ENCODE results near the gene ADAM8. TPM values are rescaled to one million over a fixed set of nuclear protein-coding genes. Genes with fewer than 3 reads are reported as not detected.
A peak's percentile ranks its signal among the peaks of the same experiment; 100 is the strongest.

ADAM8 gene
- polyA plus RNA-seq, 1 of the 3 experiments (the other 2 are of a cell fraction) = 1.7 TPM

GRCh38 chr10:133306941-133307379 is 30.3 kb upstream of the ADAM8 start:
- WGBS (ENCODE audit: low lambda C conversion rate) = 94% methylated on average over 8 of the region's 17 CpGs
- H3K79me2 ChIP-seq (ENCODE audit: insufficient read depth) = peaks cover 67% of the 10 kb centered on the region
- H3K36me3 ChIP-seq (replicated peaks in 1 of 2; ENCODE audit: control insufficient read depth in 1 of 2, insufficient read depth in 2 of 2, low read length in 1 of 2) = peaks cover 11 to 20% of the 10 kb centered on the region in 2 experiments
- no peaks in the 10 kb centered on the region for H3K9me3 ChIP-seq
- TF ChIP-seq CHD2 (IDR thresholded peaks at IDR 0.05; ENCODE audit: low read length, partially characterized antibody) (no peak), POLR2AphosphoS5 (IDR thresholded peaks at IDR 0.05; ENCODE audit: low read depth, low read length) (no peak), NRF1 (IDR thresholded peaks at IDR 0.05; ENCODE audit: low read depth, low read length) (no peak)
- H3K4me3 ChIP-seq (ENCODE audit: low read depth in 2 of 2, low read length in 1 of 2) = no peak overlapping the region; a peak in 2 of 4 replicates
- peaks cover 62% of the 10 kb centered on the region for H4K20me1 ChIP-seq (ENCODE audit: insufficient read depth)
- no peak overlapping the region for H3K9ac ChIP-seq
- H3K4me2 ChIP-seq = peak overlapping the region; percentile 96
- DNase-seq = no peak
- no peak overlapping the region for H2AFZ ChIP-seq (ENCODE audit: low read depth)
- H3F3A ChIP-seq (replicated peaks; ENCODE audit: insufficient read depth) = peaks cover 13% of the 10 kb centered on the region
- no peaks in the 10 kb centered on the region for H3K27me3 ChIP-seq (ENCODE audit: insufficient read depth)
- no peak overlapping the region for H3K27ac ChIP-seq (ENCODE audit: low read depth in 2 of 2, low read length in 1 of 2)
- POLR2A ChIA-PET = interaction anchor here (0.5 to 1.5 kb wide), 3 partner anchors 17 to 27 kb away, joined by 3 to 5 read pairs (median 4); no protein-coding TSS in a partner anchor
- peaks cover 8 to 16% of the 10 kb centered on the region in 2 experiments; a peak in 2 of 4 replicates for H3K4me1 ChIP-seq (ENCODE audit: control insufficient read depth in 1 of 2, insufficient read depth in 2 of 2, low read depth in 1 of 2, low read length in 1 of 2)
- CTCF ChIA-PET = interaction anchor here (0.9 to 4.3 kb wide), 14 partner anchors 8 to 571 kb away, joined by 3 to 24 read pairs (median 6); partner anchors contain the start of gene ADAM8
- H3K9me2 ChIP-seq = no peaks in the 10 kb centered on the region

DNA sequence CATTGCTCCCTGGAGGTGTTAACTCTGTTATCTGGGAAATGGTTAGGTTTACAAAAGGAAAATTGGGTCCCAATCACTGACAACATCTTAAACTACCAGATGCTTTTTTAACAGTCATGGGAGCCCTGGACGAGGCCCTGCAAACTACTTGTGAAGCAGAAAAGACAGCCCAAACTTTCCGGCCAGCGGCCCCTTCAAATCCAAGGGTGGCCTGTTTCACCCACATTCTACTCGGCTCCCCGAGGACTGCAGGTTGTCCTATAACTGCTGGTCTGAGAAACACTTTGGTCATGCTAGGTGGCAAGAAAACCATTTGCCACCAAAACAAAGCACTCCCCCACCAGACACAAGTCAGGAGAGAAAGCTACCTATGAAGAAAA is 29.4 kb upstream of the ADAM8 start:
- Histone ChIP-seq H3K4me1 (ENCODE audit: control insufficient read depth in 1 of 2, insufficient read depth in 2 of 2, low read depth in 1 of 2, low read length in 1 of 2) (peaks cover 8 to 16% of the 10 kb centered on the region in 2 experiments; a peak in 2 of 4 replicates), H3K36me3 (replicated peaks in 1 of 2; ENCODE audit: control insufficient read depth in 1 of 2, insufficient read depth in 2 of 2, low read length in 1 of 2) (peaks cover 10 to 15% of the 10 kb centered on the region in 2 experiments), H3K79me2 (ENCODE audit: insufficient read depth) (peaks cover 69% of the 10 kb centered on the region), H3K9me3 (no peaks in the 10 kb centered on the region), H2AFZ (ENCODE audit: low read depth) (no peak overlapping the region), H3K27ac (ENCODE audit: low read depth in 2 of 2, low read length in 1 of 2) (no peak overlapping the region), H3F3A (replicated peaks; ENCODE audit: insufficient read depth) (peaks cover 8% of the 10 kb centered on the region), H3K27me3 (ENCODE audit: insufficient read depth) (no peaks in the 10 kb centered on the region), H3K4me3 (ENCODE audit: low read depth in 2 of 2, low read length in 1 of 2) (no peak overlapping the region), H4K20me1 (ENCODE audit: insufficient read depth) (peaks cover 65% of the 10 kb centered on the region), H3K9me2 (no peaks in the 10 kb centered on the region), H3K4me2 (no peak overlapping the region), H3K9ac (no peak overlapping the region)
- WGBS (ENCODE audit: low lambda C conversion rate) = 94% methylated on average over 4 of the region's 5 CpGs
- no peak for TF ChIP-seq RAD21 (IDR thresholded peaks at IDR 0.05; ENCODE audit: low read length)
- TF ChIP-seq, protein P1, sequence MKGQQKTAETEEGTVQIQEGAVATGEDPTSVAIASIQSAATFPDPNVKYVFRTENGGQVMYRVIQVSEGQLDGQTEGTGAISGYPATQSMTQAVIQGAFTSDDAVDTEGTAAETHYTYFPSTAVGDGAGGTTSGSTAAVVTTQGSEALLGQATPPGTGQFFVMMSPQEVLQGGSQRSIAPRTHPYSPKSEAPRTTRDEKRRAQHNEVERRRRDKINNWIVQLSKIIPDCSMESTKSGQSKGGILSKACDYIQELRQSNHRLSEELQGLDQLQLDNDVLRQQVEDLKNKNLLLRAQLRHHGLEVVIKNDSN (IDR thresholded peaks at IDR 0.05; ENCODE audit: borderline replicate concordance, low read depth) = no peak
- no peak for TF ChIP-seq RXRA (IDR thresholded peaks at IDR 0.05; ENCODE audit: borderline replicate concordance, low read depth)
- no peak for TF ChIP-seq FOXM1 (IDR thresholded peaks at IDR 0.05; ENCODE audit: low read depth)
- no peak for TF ChIP-seq NRF1 (IDR thresholded peaks at IDR 0.05; ENCODE audit: low read depth, low read length)
- TF ChIP-seq TEAD4 (IDR thresholded peaks at IDR 0.05; ENCODE audit: borderline replicate concordance, insufficient read depth) = no peak
- TF ChIP-seq POLR2AphosphoS5 (IDR thresholded peaks at IDR 0.05; ENCODE audit: low read depth, low read length) = no peak
- DNase-seq = no peak
- CTCF ChIA-PET = interaction anchor here (2.4 to 4.3 kb wide), 3 partner anchors 9 to 163 kb away, joined by 7 to 24 read pairs (median 9); no protein-coding TSS in a partner anchor
- POLR2A ChIA-PET = no interaction called here

DNA sequence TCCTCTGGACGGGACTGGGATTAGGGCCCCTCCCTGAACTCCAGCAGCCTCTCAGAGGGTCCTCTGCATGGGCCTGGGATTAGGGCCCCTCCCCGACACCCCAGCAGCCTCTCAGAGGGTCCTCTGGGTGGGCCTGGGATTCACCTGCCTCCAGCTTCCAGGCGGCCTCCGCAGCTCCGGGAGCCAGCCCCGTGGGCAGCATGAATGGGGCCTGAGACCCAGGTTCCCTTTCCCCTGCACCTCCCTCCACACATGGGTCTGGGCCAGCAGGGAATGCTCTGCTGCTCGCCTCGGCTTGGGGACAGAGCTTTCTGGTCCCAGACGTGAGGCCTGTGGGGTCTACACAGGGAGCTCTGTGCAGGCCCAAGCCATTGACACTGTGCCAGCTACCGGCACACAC is 26.5 kb upstream of the ADAM8 start:
- Histone ChIP-seq H3F3A (replicated peaks; ENCODE audit: insufficient read depth) (peaks cover 6% of the 10 kb centered on the region), H2AFZ (ENCODE audit: low read depth) (no peak overlapping the region), H3K27ac (ENCODE audit: low read depth in 2 of 2, low read length in 1 of 2) (no peak overlapping the region), H3K9me2 (no peaks in the 10 kb centered on the region), H3K4me1 (ENCODE audit: control insufficient read depth in 1 of 2, insufficient read depth in 2 of 2, low read depth in 1 of 2, low read length in 1 of 2) (peaks cover 8 to 9% of the 10 kb centered on the region in 2 experiments; a peak in 2 of 4 replicates), H3K4me2 (no peak overlapping the region), H3K79me2 (ENCODE audit: insufficient read depth) (peaks cover 66% of the 10 kb centered on the region), H3K27me3 (ENCODE audit: insufficient read depth) (no peaks in the 10 kb centered on the region), H4K20me1 (ENCODE audit: insufficient read depth) (peaks cover 57% of the 10 kb centered on the region), H3K9me3 (no peaks in the 10 kb centered on the region), H3K4me3 (ENCODE audit: low read depth in 2 of 2, low read length in 1 of 2) (no peak overlapping the region), H3K9ac (no peak overlapping the region), H3K36me3 (replicated peaks in 1 of 2; ENCODE audit: control insufficient read depth in 1 of 2, insufficient read depth in 2 of 2, low read length in 1 of 2) (peaks cover 15 to 28% of the 10 kb centered on the region in 2 experiments)
- POLR2A ChIA-PET = no interaction called here
- CTCF ChIA-PET = interaction anchor here (0.6 to 1.0 kb wide), 3 partner anchors 11 to 649 kb away, joined by 3 to 4 read pairs (median 4); no protein-coding TSS in a partner anchor
- WGBS (ENCODE audit: low lambda C conversion rate) = 94% methylated on average over 3 of the region's 10 CpGs
- no peak for DNase-seq
- TF ChIP-seq FOXJ3 (CRISPR knock-in tag; IDR thresholded peaks at IDR 0.05) = no peak
- no peak for TF ChIP-seq MXI1 (IDR thresholded peaks at IDR 0.05; ENCODE audit: low read depth, low read length)
- TF ChIP-seq, protein P1 (IDR thresholded peaks at IDR 0.05; ENCODE audit: borderline replicate concordance, low read depth) = no peak
- no peak for TF ChIP-seq CTCF (IDR thresholded peaks at IDR 0.05)
- TF ChIP-seq GATA2 (CRISPR knock-in tag; IDR thresholded peaks at IDR 0.05) = no peak
- no peak for TF ChIP-seq REST (IDR thresholded peaks at IDR 0.05; ENCODE audit: low read depth, low read length)
- TF ChIP-seq SMC3 (IDR thresholded peaks at IDR 0.05; ENCODE audit: low read depth, low read length) = no peak
